ENCODE measurements around the gene DLG3.

The DLG3 gene

GRCh38 chrX:70554523-70554922 is 109.9 kb downstream of the DLG3 start:
- no peak for TF ChIP-seq ZNF274 (IDR thresholded peaks at IDR 0.05; ENCODE audit: low read depth, low read length)
- H3K4me3 ChIP-seq (ENCODE audit: low read length) = no peak overlapping the region

DNA sequence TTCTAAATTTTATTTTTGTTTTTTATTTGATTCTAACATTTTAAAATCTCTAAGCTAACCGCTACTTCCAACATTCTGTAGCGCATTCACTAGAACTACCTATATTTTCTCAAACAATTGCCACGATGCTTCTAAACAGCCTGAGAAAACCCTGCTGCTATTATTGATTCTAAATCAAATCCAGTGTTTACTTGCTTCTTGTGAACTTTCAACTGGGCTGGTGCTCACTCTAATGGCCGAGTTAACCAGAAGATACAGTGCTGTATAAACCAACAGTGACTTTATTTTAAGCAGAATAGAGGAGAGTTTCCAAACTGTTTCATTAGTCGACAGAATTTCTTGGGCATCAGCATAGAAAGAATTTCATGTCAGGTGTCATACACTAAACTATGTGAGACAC is 110.3 kb downstream of the DLG3 start:
- TF ChIP-seq ZNF274 (IDR thresholded peaks at IDR 0.05; ENCODE audit: low read depth, low read length) = no peak
- H3K4me3 ChIP-seq (ENCODE audit: low read length) = no peak overlapping the region
